ENCODE results near the gene ZNF217.
"Not testable (repeated sequence)": the region's sequence is repeated elsewhere in the genome, so short reads cannot be mapped to it uniquely, and the experiment has no call there.

The ZNF217 gene

GRCh38 chr20:53535878-53536277, 57.8 kb downstream of the ZNF217 start:
- H2BK5ac ChIP-seq (ENCODE audit: low read length), result no peak overlapping the region
- no peak overlapping the region for H3K4me3 ChIP-seq (ENCODE audit: low read length in 2 of 2)
- H3K4me2 ChIP-seq (ENCODE audit: insufficient read depth, low read length, poor library complexity, severe bottlenecking), result no peak overlapping the region
- H2BK15ac ChIP-seq (ENCODE audit: low read length), result no peak overlapping the region
- no peak overlapping the region for H4K91ac ChIP-seq (ENCODE audit: low read depth, low read length, poor library complexity)
- H2BK120ac ChIP-seq (ENCODE audit: low read depth, low read length), result no peak overlapping the region
- no CpG with 5 or more reads among the region's 4 CpGs for WGBS, 2 donors (ENCODE audit: extremely low coverage in 2 of 2, insufficient read length in 2 of 2, insufficient replicate concordance in 1 of 2)
- no peaks in the 10 kb centered on the region for H3K79me1 ChIP-seq (ENCODE audit: low read depth, low read length)
- H2BK12ac ChIP-seq (ENCODE audit: low read length), result no peak overlapping the region
- no peak overlapping the region for H3K18ac ChIP-seq (ENCODE audit: low read length)
- no peak for DNase-seq (ENCODE audit: low spot score)
- no peaks in the 10 kb centered on the region for H3K4me1 ChIP-seq (ENCODE audit: control insufficient read depth in 2 of 2, insufficient read depth in 1 of 2, low read depth in 1 of 2, low read length in 2 of 2)
- H3K14ac ChIP-seq (ENCODE audit: low read length), result no peak overlapping the region
- H3K23ac ChIP-seq (ENCODE audit: low read depth, low read length, poor library complexity), result no peak overlapping the region
- no peak overlapping the region for H3K9ac ChIP-seq (ENCODE audit: low read depth, low read length, poor library complexity)
- peak overlapping the region; percentile 1 for H2AFZ ChIP-seq (ENCODE audit: low read length)
- no peak overlapping the region for H3K27ac ChIP-seq (replicated peaks; ENCODE audit: low read length)
- H4K8ac ChIP-seq (ENCODE audit: low read depth, low read length), result no peak overlapping the region
- no peaks in the 10 kb centered on the region for H3K36me3 ChIP-seq (replicated peaks in 1 of 2; ENCODE audit: control insufficient read depth in 2 of 2, insufficient read depth in 2 of 2, low read length in 2 of 2)
- no peaks in the 10 kb centered on the region for H3K9me3 ChIP-seq (replicated peaks in 1 of 2; ENCODE audit: control insufficient read depth in 2 of 2, insufficient read depth in 1 of 2, low read depth in 1 of 2, low read length in 2 of 2)
- H3K4ac ChIP-seq (ENCODE audit: low read length), result no peak overlapping the region
- H2AK5ac ChIP-seq (ENCODE audit: low read depth, low read length), result no peak overlapping the region
- no peaks in the 10 kb centered on the region for H3K27me3 ChIP-seq (ENCODE audit: control insufficient read depth in 3 of 3, insufficient read depth in 3 of 3, low read depth in 1 of 3, low read length in 3 of 3)

GRCh38 chr20:53534037-53534436, 59.6 kb downstream of the ZNF217 start:
- no CpG with 5 or more reads among the region's 7 CpGs for WGBS, 2 donors (ENCODE audit: extremely low coverage in 2 of 2, insufficient read length in 2 of 2, insufficient replicate concordance in 1 of 2)
- Histone ChIP-seq H2BK12ac (ENCODE audit: low read length) (no peak overlapping the region), H3K14ac (ENCODE audit: low read length) (no peak overlapping the region), H2BK15ac (ENCODE audit: low read length) (no peak overlapping the region), H3K9ac (ENCODE audit: low read depth, low read length, poor library complexity) (no peak overlapping the region), H3K4me1 (ENCODE audit: control insufficient read depth in 2 of 2, insufficient read depth in 1 of 2, low read depth in 1 of 2, low read length in 2 of 2) (no peaks in the 10 kb centered on the region), H3K27me3 (ENCODE audit: control insufficient read depth in 3 of 3, insufficient read depth in 3 of 3, low read depth in 1 of 3, low read length in 3 of 3) (no peaks in the 10 kb centered on the region), H3K4me3 (ENCODE audit: low read length in 2 of 2) (no peak overlapping the region), H3K27ac (replicated peaks; ENCODE audit: low read length) (no peak overlapping the region), H3K4me2 (ENCODE audit: insufficient read depth, low read length, poor library complexity, severe bottlenecking) (no peak overlapping the region), H3K79me1 (ENCODE audit: low read depth, low read length) (no peaks in the 10 kb centered on the region), H3K4ac (ENCODE audit: low read length) (no peak overlapping the region), H3K9me3 (replicated peaks in 1 of 2; ENCODE audit: control insufficient read depth in 2 of 2, insufficient read depth in 1 of 2, low read depth in 1 of 2, low read length in 2 of 2) (no peaks in the 10 kb centered on the region), H3K23ac (ENCODE audit: low read depth, low read length, poor library complexity) (no peak overlapping the region), H3K36me3 (replicated peaks in 1 of 2; ENCODE audit: control insufficient read depth in 2 of 2, insufficient read depth in 2 of 2, low read length in 2 of 2) (no peaks in the 10 kb centered on the region), H2BK120ac (ENCODE audit: low read depth, low read length) (no peak overlapping the region), H3K18ac (ENCODE audit: low read length) (no peak overlapping the region), H2AK5ac (ENCODE audit: low read depth, low read length) (no peak overlapping the region), H4K8ac (ENCODE audit: low read depth, low read length) (no peak overlapping the region), H2AFZ (ENCODE audit: low read length) (no peak overlapping the region), H2BK5ac (ENCODE audit: low read length) (no peak overlapping the region), H4K91ac (ENCODE audit: low read depth, low read length, poor library complexity) (no peak overlapping the region)
- DNase-seq (ENCODE audit: low spot score), result no peak

- H3K36me3 ChIP-seq (replicated peaks in 1 of 2; ENCODE audit: control insufficient read depth in 2 of 2, insufficient read depth in 2 of 2, low read length in 2 of 2), result no peaks in the 10 kb centered on the region
- H3K9me3 ChIP-seq (replicated peaks in 1 of 2; ENCODE audit: control insufficient read depth in 2 of 2, insufficient read depth in 1 of 2, low read depth in 1 of 2, low read length in 2 of 2), result no peaks in the 10 kb centered on the region
- H3K18ac ChIP-seq (ENCODE audit: low read length), result no peak overlapping the region
- H3K27ac ChIP-seq (replicated peaks; ENCODE audit: low read length), result no peak overlapping the region
- no peak overlapping the region for H3K4me3 ChIP-seq (ENCODE audit: low read length in 2 of 2)
- no peak overlapping the region for H2BK120ac ChIP-seq (ENCODE audit: low read depth, low read length)
- H2BK15ac ChIP-seq (ENCODE audit: low read length), result no peak overlapping the region
- H3K9ac ChIP-seq (ENCODE audit: low read depth, low read length, poor library complexity), result no peak overlapping the region
- H2BK5ac ChIP-seq (ENCODE audit: low read length), result no peak overlapping the region
- H3K14ac ChIP-seq (ENCODE audit: low read length), result no peak overlapping the region
- no peaks in the 10 kb centered on the region for H3K79me1 ChIP-seq (ENCODE audit: low read depth, low read length)
- no peaks in the 10 kb centered on the region for H3K27me3 ChIP-seq (ENCODE audit: control insufficient read depth in 3 of 3, insufficient read depth in 3 of 3, low read depth in 1 of 3, low read length in 3 of 3)
- H4K8ac ChIP-seq (ENCODE audit: low read depth, low read length), result no peak overlapping the region
- no peaks in the 10 kb centered on the region for H3K4me1 ChIP-seq (ENCODE audit: control insufficient read depth in 2 of 2, insufficient read depth in 1 of 2, low read depth in 1 of 2, low read length in 2 of 2)
- no CpG with 5 or more reads among the region's 1 CpG for WGBS, 2 donors (ENCODE audit: extremely low coverage in 2 of 2, insufficient read length in 2 of 2, insufficient replicate concordance in 1 of 2)
- no peak overlapping the region for H3K4ac ChIP-seq (ENCODE audit: low read length)
- no peak overlapping the region for H3K4me2 ChIP-seq (ENCODE audit: insufficient read depth, low read length, poor library complexity, severe bottlenecking)
- no peak for DNase-seq (ENCODE audit: low spot score)
- H4K91ac ChIP-seq (ENCODE audit: low read depth, low read length, poor library complexity), result no peak overlapping the region
- no peak overlapping the region for H2AFZ ChIP-seq (ENCODE audit: low read length)
- H3K23ac ChIP-seq (ENCODE audit: low read depth, low read length, poor library complexity), result no peak overlapping the region
- H2BK12ac ChIP-seq (ENCODE audit: low read length), result no peak overlapping the region
- H2AK5ac ChIP-seq (ENCODE audit: low read depth, low read length), result no peak overlapping the region
Measured at GRCh38 chr20:53533500-53533899, 60.1 kb downstream of the ZNF217 start.

GRCh38 chr20:53532654-53533312, 60.9 kb downstream of the ZNF217 start:
- H3K18ac ChIP-seq (ENCODE audit: low read length); H3K4ac ChIP-seq (ENCODE audit: low read length); H3K79me1 ChIP-seq (ENCODE audit: low read depth, low read length); H2AFZ ChIP-seq (ENCODE audit: low read length); H3K4me3 ChIP-seq (ENCODE audit: low read length in 2 of 2); H2BK120ac ChIP-seq (ENCODE audit: low read depth, low read length); H2AK5ac ChIP-seq (ENCODE audit: low read depth, low read length); H4K8ac ChIP-seq (ENCODE audit: low read depth, low read length); H4K91ac ChIP-seq (ENCODE audit: low read depth, low read length, poor library complexity); H2BK15ac ChIP-seq (ENCODE audit: low read length); H2BK12ac ChIP-seq (ENCODE audit: low read length); H3K9me3 ChIP-seq (replicated peaks in 1 of 2; ENCODE audit: control insufficient read depth in 2 of 2, insufficient read depth in 1 of 2, low read depth in 1 of 2, low read length in 2 of 2); H3K9ac ChIP-seq (ENCODE audit: low read depth, low read length, poor library complexity); DNase-seq (ENCODE audit: low spot score); H3K23ac ChIP-seq (ENCODE audit: low read depth, low read length, poor library complexity); H3K27ac ChIP-seq (replicated peaks; ENCODE audit: low read length); H2BK5ac ChIP-seq (ENCODE audit: low read length); H3K14ac ChIP-seq (ENCODE audit: low read length); H3K4me1 ChIP-seq (ENCODE audit: control insufficient read depth in 2 of 2, insufficient read depth in 1 of 2, low read depth in 1 of 2, low read length in 2 of 2); H3K4me2 ChIP-seq (ENCODE audit: insufficient read depth, low read length, poor library complexity, severe bottlenecking); H3K27me3 ChIP-seq (ENCODE audit: control insufficient read depth in 3 of 3, insufficient read depth in 3 of 3, low read depth in 1 of 3, low read length in 3 of 3); H3K36me3 ChIP-seq (replicated peaks in 1 of 2; ENCODE audit: control insufficient read depth in 2 of 2, insufficient read depth in 2 of 2, low read length in 2 of 2): not testable (repeated sequence)
- WGBS, 2 donors (ENCODE audit: extremely low coverage in 2 of 2, insufficient read length in 2 of 2, insufficient replicate concordance in 1 of 2), result no CpG with 5 or more reads among the region's 6 CpGs
